VCaP (cell line): ENCODE results near the gene PPP2R2C.

Experiments used
- H3K27ac ChIP-seq: fragments of 450-650 bp; 2 replicates; pipeline ENCODE4 v1.5.1; 2017
- CTCF ChIP-seq: fragments of 450-650 bp; conservative IDR thresholded peaks from 2 replicates; pipeline ENCODE4 v1.5.1; 2017; ENCODE audit warnings: mild to moderate bottlenecking, moderate library complexity

PPP2R2C gene

GRCh38 chr4:6478546-6479220, 6.3 kb upstream of the PPP2R2C start:
- no peak overlapping the region for H3K27ac ChIP-seq

GRCh38 chr4:6476893-6477292, 4.5 kb upstream of the PPP2R2C start:
- TF ChIP-seq CTCF, result no peak
- H3K27ac ChIP-seq, result no peak overlapping the region

More at GRCh38 chr4:6478546-6479220, 6.3 kb upstream of the PPP2R2C start:
- no peak for TF ChIP-seq CTCF

- no peak for TF ChIP-seq CTCF
Observed at GRCh38 chr4:6475492-6476020, 3.1 kb upstream of the PPP2R2C start.

GRCh38 chr4:6474705-6475457, 2.5 kb upstream of the PPP2R2C start:
- no peak for TF ChIP-seq CTCF
- H3K27ac ChIP-seq, result no peak overlapping the region

More at GRCh38 chr4:6475492-6476020, 3.1 kb upstream of the PPP2R2C start:
- H3K27ac ChIP-seq, result no peak overlapping the region

- H3K27ac ChIP-seq, result no peak overlapping the region
- peak; percentile 56 for TF ChIP-seq CTCF
Observed at GRCh38 chr4:6474053-6474568, 1.7 kb upstream of the PPP2R2C start.

- no peak for TF ChIP-seq CTCF
- peak overlapping the region; percentile 94; the same call in 1 of the 2 replicates for H3K27ac ChIP-seq
Observed at GRCh38 chr4:6473264-6474052, 1.0 kb upstream of the PPP2R2C start.

GRCh38 chr4:6472008-6472386, 417 bp downstream of the PPP2R2C start:
- peak overlapping the region; percentile 94 for H3K27ac ChIP-seq
- TF ChIP-seq CTCF, result no peak
